GM12872 (cell line): ENCODE results near the gene SLC8A3.

Experiments used
- TF ChIP-seq, protein P1 (sequence below): IDR thresholded peaks from 3 replicates; pipeline ENCODE4 v1.5.1; 2011; ENCODE audit warnings: low read depth, mild to moderate bottlenecking, low read length, moderate library complexity; ENCODE audit not compliant: insufficient read depth

SLC8A3 gene

DNA sequence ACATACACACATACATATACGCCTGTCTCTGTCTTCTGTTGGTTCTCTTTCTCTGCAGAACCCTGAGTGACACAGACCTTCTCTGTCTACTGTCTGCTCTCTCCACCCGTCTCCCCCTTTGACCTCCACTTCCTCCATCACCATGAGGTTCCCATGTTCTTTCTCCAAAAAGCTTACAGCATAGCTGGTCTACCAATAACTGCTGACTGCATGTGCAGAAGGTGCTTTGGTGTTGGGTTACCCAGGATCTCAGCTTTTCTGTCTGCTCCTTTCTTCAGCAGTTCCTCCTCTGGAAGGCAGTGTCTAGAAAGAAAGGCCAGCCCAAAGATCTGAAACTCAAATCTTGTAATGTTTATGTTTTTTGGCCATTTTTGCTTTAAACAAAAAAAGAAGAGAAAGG, 184.0 kb downstream of the SLC8A3 start:
- TF ChIP-seq, protein P1, sequence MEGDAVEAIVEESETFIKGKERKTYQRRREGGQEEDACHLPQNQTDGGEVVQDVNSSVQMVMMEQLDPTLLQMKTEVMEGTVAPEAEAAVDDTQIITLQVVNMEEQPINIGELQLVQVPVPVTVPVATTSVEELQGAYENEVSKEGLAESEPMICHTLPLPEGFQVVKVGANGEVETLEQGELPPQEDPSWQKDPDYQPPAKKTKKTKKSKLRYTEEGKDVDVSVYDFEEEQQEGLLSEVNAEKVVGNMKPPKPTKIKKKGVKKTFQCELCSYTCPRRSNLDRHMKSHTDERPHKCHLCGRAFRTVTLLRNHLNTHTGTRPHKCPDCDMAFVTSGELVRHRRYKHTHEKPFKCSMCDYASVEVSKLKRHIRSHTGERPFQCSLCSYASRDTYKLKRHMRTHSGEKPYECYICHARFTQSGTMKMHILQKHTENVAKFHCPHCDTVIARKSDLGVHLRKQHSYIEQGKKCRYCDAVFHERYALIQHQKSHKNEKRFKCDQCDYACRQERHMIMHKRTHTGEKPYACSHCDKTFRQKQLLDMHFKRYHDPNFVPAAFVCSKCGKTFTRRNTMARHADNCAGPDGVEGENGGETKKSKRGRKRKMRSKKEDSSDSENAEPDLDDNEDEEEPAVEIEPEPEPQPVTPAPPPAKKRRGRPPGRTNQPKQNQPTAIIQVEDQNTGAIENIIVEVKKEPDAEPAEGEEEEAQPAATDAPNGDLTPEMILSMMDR = no peak

GRCh38 chr14:70002589-70003346, 186.0 kb downstream of the SLC8A3 start:
- TF ChIP-seq, protein P1 = no peak

- TF ChIP-seq, protein P1 = no peak
These were observed 188.2 kb downstream of the SLC8A3 start for GRCh38 chr14:70000601-70001000.

- TF ChIP-seq, protein P1 = no peak
These were observed 189.5 kb downstream of the SLC8A3 start for GRCh38 chr14:69999261-69999674.

GRCh38 chr14:69997849-69998248, 190.9 kb downstream of the SLC8A3 start:
- TF ChIP-seq, protein P1 = no peak

GRCh38 chr14:69996216-69996615, 192.5 kb downstream of the SLC8A3 start:
- TF ChIP-seq, protein P1 = no peak
